Measurements from ENCODE around the gene KY. TPM values are rescaled to one million over a fixed set of nuclear protein-coding genes. Genes with fewer than 3 reads are reported as not detected.

The KY gene
- total and polyA plus RNA-seq, 2 of the 13 experiments (the other 11 are each of a cell fraction or from before 2014, with no cell fraction given): not detected

DNA sequence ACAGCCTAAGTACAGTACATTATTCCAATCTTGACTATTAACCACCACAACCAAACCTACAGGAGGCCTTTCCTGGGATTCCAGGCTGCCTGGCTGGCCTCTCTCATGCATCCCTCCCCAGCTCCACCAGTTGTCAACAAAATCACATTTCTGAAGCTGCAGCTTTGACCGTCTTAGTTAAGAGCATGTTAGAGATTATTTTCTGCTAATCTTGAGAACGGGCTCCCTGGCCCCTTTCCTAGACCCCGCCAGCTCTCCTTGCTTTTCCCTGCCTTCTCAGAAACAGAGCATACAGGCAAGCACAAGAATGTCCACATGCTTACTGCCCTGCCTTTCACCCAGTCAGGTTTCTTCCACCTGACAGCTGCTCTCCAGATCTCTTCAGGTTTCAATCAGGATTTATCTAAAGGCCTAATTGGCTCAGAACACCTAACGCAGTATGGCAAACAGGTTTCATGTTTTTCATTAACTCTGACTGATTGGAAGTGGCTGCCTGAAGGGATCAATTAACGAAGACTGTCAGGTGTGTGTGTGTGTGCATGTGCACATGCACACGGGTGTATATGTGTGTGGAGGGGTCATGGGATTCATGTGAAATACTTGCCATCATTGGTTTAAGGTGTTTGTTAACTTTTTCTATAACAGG, 12.3 kb downstream of the KY start:
- 54% methylated on average over 6 of the region's 6 CpGs for WGBS (ENCODE audit: low lambda C conversion rate)
- ATAC-seq: no peak
- H3K79me2 ChIP-seq (ENCODE audit: insufficient read depth, low read length): no peaks in the 10 kb centered on the region
- H3K36me3 ChIP-seq (replicated peaks in 1 of 2; ENCODE audit: control insufficient read depth in 1 of 2, insufficient read depth in 2 of 2, low read length in 2 of 2): no peaks in the 10 kb centered on the region
- H3K27me3 ChIP-seq (ENCODE audit: control insufficient read depth in 1 of 2, insufficient read depth in 2 of 2, low read length in 2 of 2): no peaks in the 10 kb centered on the region
- H3K4me2 ChIP-seq (ENCODE audit: low read depth, low read length): no peak overlapping the region
- H2AFZ ChIP-seq (ENCODE audit: low read length): no peak overlapping the region
- H4K20me1 ChIP-seq (ENCODE audit: insufficient read depth, low read length): no peaks in the 10 kb centered on the region; the same call in 1 of the 2 replicates
- BruUV-seq (replicated peaks): no TSS peak
- H3K4me1 ChIP-seq (ENCODE audit: insufficient read depth, low read length): peaks cover 8% of the 10 kb centered on the region
- H3K9me3 ChIP-seq (ENCODE audit: low read length): no peaks in the 10 kb centered on the region
- no peak for DNase-seq (ENCODE audit: low spot score)
- CTCF ChIA-PET (ENCODE audit: low intra/inter-chr PET ratio, low total read pairs): no interaction called here
- intact Hi-C loops (cut with micrococcal nuclease; ENCODE audit: unreplicated experiment) (no loop called here), in situ Hi-C loops (cut with HindIII; ENCODE audit: extremely low pct_ligation_motif_present, low pct_unique_long_range_greater_than_20kb) (no loop called here)
- no peak overlapping the region for H3K4me3 ChIP-seq (replicated peaks in 1 of 3; ENCODE audit: insufficient read depth in 1 of 3, low read depth in 2 of 3, low read length in 3 of 3)
- POLR2A ChIA-PET: no interaction called here
- no peak overlapping the region for H3K27ac ChIP-seq (ENCODE audit: extremely low read length, insufficient read depth, low read length)
- TF ChIP-seq FOXP1 (IDR thresholded peaks at IDR 0.05) (no peak), FOXP1 (CRISPR knock-in tag; IDR thresholded peaks at IDR 0.05) (no peak), MTA1 (CRISPR knock-in tag; IDR thresholded peaks at IDR 0.05; ENCODE audit: borderline replicate concordance) (no peak), ZNF670 (CRISPR knock-in tag; IDR thresholded peaks at IDR 0.05; ENCODE audit: borderline replicate concordance) (no peak), TBX3 (IDR thresholded peaks at IDR 0.05; ENCODE audit: borderline replicate concordance) (no peak), ZNF224 (CRISPR knock-in tag; IDR thresholded peaks at IDR 0.05) (no peak), AKAP8 (CRISPR knock-in tag; IDR thresholded peaks at IDR 0.05) (no peak), ZNF343 (CRISPR knock-in tag; IDR thresholded peaks at IDR 0.05) (no peak), ERF (CRISPR knock-in tag; IDR thresholded peaks at IDR 0.05) (no peak), ZMYM4 (CRISPR knock-in tag; IDR thresholded peaks at IDR 0.05) (no peak), EEA1 (CRISPR knock-in tag; IDR thresholded peaks at IDR 0.05; ENCODE audit: borderline replicate concordance) (no peak), SKI (IDR thresholded peaks at IDR 0.05; ENCODE audit: partially characterized antibody) (no peak), CHD2 (IDR thresholded peaks at IDR 0.05; ENCODE audit: low read depth, low read length) (no peak)
- TF ChIP-seq, protein P1, sequence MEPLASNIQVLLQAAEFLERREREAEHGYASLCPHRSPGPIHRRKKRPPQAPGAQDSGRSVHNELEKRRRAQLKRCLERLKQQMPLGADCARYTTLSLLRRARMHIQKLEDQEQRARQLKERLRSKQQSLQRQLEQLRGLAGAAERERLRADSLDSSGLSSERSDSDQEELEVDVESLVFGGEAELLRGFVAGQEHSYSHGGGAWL (CRISPR knock-in tag; IDR thresholded peaks at IDR 0.05): no peak
- TF ChIP-seq, protein P2, sequence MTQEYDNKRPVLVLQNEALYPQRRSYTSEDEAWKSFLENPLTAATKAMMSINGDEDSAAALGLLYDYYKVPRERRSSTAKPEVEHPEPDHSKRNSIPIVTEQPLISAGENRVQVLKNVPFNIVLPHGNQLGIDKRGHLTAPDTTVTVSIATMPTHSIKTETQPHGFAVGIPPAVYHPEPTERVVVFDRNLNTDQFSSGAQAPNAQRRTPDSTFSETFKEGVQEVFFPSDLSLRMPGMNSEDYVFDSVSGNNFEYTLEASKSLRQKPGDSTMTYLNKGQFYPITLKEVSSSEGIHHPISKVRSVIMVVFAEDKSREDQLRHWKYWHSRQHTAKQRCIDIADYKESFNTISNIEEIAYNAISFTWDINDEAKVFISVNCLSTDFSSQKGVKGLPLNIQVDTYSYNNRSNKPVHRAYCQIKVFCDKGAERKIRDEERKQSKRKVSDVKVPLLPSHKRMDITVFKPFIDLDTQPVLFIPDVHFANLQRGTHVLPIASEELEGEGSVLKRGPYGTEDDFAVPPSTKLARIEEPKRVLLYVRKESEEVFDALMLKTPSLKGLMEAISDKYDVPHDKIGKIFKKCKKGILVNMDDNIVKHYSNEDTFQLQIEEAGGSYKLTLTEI (CRISPR knock-in tag; conservative IDR thresholded peaks at IDR 0.05): no peak
- TF ChIP-seq, protein P3, sequence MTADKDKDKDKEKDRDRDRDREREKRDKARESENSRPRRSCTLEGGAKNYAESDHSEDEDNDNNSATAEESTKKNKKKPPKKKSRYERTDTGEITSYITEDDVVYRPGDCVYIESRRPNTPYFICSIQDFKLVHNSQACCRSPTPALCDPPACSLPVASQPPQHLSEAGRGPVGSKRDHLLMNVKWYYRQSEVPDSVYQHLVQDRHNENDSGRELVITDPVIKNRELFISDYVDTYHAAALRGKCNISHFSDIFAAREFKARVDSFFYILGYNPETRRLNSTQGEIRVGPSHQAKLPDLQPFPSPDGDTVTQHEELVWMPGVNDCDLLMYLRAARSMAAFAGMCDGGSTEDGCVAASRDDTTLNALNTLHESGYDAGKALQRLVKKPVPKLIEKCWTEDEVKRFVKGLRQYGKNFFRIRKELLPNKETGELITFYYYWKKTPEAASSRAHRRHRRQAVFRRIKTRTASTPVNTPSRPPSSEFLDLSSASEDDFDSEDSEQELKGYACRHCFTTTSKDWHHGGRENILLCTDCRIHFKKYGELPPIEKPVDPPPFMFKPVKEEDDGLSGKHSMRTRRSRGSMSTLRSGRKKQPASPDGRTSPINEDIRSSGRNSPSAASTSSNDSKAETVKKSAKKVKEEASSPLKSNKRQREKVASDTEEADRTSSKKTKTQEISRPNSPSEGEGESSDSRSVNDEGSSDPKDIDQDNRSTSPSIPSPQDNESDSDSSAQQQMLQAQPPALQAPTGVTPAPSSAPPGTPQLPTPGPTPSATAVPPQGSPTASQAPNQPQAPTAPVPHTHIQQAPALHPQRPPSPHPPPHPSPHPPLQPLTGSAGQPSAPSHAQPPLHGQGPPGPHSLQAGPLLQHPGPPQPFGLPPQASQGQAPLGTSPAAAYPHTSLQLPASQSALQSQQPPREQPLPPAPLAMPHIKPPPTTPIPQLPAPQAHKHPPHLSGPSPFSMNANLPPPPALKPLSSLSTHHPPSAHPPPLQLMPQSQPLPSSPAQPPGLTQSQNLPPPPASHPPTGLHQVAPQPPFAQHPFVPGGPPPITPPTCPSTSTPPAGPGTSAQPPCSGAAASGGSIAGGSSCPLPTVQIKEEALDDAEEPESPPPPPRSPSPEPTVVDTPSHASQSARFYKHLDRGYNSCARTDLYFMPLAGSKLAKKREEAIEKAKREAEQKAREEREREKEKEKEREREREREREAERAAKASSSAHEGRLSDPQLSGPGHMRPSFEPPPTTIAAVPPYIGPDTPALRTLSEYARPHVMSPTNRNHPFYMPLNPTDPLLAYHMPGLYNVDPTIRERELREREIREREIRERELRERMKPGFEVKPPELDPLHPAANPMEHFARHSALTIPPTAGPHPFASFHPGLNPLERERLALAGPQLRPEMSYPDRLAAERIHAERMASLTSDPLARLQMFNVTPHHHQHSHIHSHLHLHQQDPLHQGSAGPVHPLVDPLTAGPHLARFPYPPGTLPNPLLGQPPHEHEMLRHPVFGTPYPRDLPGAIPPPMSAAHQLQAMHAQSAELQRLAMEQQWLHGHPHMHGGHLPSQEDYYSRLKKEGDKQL (CRISPR knock-in tag; IDR thresholded peaks at IDR 0.05; ENCODE audit: low read depth): no peak
- no peak for FAIRE-seq
- H3K9ac ChIP-seq (ENCODE audit: insufficient read depth, low read depth, low read length): no peak overlapping the region
